Measurements from ENCODE around the gene EPSTI1. TPM values are rescaled to one million over a fixed set of nuclear protein-coding genes. Genes with fewer than 3 reads are reported as not detected.

The EPSTI1 gene
- total and polyA plus RNA-seq, 12 donors, result 1.8 to 31.3 (median 3.7) TPM

GRCh38 chr13:43020794-43021193 is 28.8 kb upstream of the EPSTI1 start:
- DNase-seq (no peak), ATAC-seq (no peak)
- Histone ChIP-seq H3K27me3 (no peaks in the 10 kb centered on the region), H3K36me3 (no peaks in the 10 kb centered on the region), H3K9me3 (no peaks in the 10 kb centered on the region), H3K4me3 (no peak overlapping the region), H3K4me1 (peaks cover 0 to 26% (median 11%) of the 10 kb centered on the region in 9 donors), H3K27ac (no peak overlapping the region)
- intact Hi-C loops (cut with DNase I), result loop anchor here in 1 of 10 donors (5.0 to 10.0 kb wide), 2 partner anchors 48 to 64 kb away; no protein-coding TSS in a partner anchor
- TF ChIP-seq, protein P1, sequence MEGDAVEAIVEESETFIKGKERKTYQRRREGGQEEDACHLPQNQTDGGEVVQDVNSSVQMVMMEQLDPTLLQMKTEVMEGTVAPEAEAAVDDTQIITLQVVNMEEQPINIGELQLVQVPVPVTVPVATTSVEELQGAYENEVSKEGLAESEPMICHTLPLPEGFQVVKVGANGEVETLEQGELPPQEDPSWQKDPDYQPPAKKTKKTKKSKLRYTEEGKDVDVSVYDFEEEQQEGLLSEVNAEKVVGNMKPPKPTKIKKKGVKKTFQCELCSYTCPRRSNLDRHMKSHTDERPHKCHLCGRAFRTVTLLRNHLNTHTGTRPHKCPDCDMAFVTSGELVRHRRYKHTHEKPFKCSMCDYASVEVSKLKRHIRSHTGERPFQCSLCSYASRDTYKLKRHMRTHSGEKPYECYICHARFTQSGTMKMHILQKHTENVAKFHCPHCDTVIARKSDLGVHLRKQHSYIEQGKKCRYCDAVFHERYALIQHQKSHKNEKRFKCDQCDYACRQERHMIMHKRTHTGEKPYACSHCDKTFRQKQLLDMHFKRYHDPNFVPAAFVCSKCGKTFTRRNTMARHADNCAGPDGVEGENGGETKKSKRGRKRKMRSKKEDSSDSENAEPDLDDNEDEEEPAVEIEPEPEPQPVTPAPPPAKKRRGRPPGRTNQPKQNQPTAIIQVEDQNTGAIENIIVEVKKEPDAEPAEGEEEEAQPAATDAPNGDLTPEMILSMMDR (IDR thresholded peaks at IDR 0.05), result no peak
- WGBS, 2 donors, result 78 to 79% methylated on average over 1 of the region's 1 CpG

DNA sequence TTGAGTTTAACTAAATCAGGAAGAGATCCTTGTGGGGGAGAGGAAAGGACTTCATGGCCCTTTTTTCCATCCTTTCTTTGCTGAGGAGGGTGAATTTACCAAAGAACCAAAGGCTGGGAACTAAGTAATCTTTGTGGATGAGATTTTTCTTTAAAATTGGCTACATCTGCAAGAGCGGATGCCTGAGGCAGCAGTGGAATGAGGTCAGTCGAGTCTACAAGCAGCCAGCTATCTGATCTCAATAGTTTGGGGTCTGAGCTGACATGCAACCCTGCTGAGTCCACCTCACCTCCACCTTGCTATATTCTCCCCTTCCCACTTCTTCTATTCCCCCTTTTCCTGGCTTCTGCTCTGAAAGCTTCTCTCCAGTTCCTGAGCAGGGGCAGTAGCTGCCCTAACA is 27.8 kb upstream of the EPSTI1 start:
- H3K9me3 ChIP-seq, result no peaks in the 10 kb centered on the region
- intact Hi-C loops (cut with DNase I), result loop anchor here in 1 of 10 donors (5.0 to 10.0 kb wide), 2 partner anchors 48 to 65 kb away; no protein-coding TSS in a partner anchor
- TF ChIP-seq, protein P1 (IDR thresholded peaks at IDR 0.05), result no peak
- H3K4me3 ChIP-seq, result no peak overlapping the region
- 57 to 58% methylated on average over 2 of the region's 2 CpGs for WGBS, 2 donors
- H3K36me3 ChIP-seq, result no peaks in the 10 kb centered on the region
- DNase-seq (no peak), ATAC-seq (no peak)
- H3K27me3 ChIP-seq, result no peaks in the 10 kb centered on the region
- H3K27ac ChIP-seq, result no peak overlapping the region
- H3K4me1 ChIP-seq, result peaks cover 0 to 16% (median 5%) of the 10 kb centered on the region in 9 donors

- intact Hi-C loops (cut with DNase I), result no loop called here
- TF ChIP-seq, protein P1 (IDR thresholded peaks at IDR 0.05), result no peak
- H3K4me3 ChIP-seq, result no peak overlapping the region
- H3K36me3 ChIP-seq, result no peaks in the 10 kb centered on the region
- H3K4me1 ChIP-seq, result no peaks in the 10 kb centered on the region
- no peaks in the 10 kb centered on the region for H3K27me3 ChIP-seq
- no peaks in the 10 kb centered on the region for H3K9me3 ChIP-seq
- no peak overlapping the region for H3K27ac ChIP-seq
- 89 to 91% methylated on average over 5 of the region's 5 CpGs for WGBS, 2 donors
- no peak for DNase-seq
- ATAC-seq, result no peak
Measured at GRCh38 chr13:43016226-43016625, 24.2 kb upstream of the EPSTI1 start.

- Histone ChIP-seq H3K4me1 (no peaks in the 10 kb centered on the region), H3K27me3 (no peaks in the 10 kb centered on the region), H3K27ac (no peak overlapping the region), H3K36me3 (no peaks in the 10 kb centered on the region), H3K9me3 (no peaks in the 10 kb centered on the region), H3K4me3 (no peak overlapping the region)
- intact Hi-C loops (cut with DNase I), result loop anchor here in 1 of 10 donors (2.0 kb wide), 1 partner anchor 221 kb away; no protein-coding TSS in a partner anchor
- TF ChIP-seq, protein P1 (IDR thresholded peaks at IDR 0.05), result no peak
- 73 to 74% methylated on average over 3 of the region's 3 CpGs for WGBS, 2 donors
- DNase-seq (no peak), ATAC-seq (no peak)
Measured at GRCh38 chr13:43014162-43014561, 22.1 kb upstream of the EPSTI1 start.

Data from heart right ventricle (tissue), 16 donors.